GM18868 (cell line): ENCODE data around the gene MDM4.
"Not testable (repeated sequence)": the region's sequence is repeated elsewhere in the genome, so short reads cannot be mapped to it uniquely, and the experiment has no call there.

Source experiments
- ATAC-seq: cut with Tn5 transposase; IDR thresholded peaks from one replicate; pipeline ENCODE4 v1.9.1; 2021; ENCODE audit warnings: mild to moderate bottlenecking, moderate library complexity; ENCODE audit not compliant: unreplicated experiment

Gene MDM4, protein sequence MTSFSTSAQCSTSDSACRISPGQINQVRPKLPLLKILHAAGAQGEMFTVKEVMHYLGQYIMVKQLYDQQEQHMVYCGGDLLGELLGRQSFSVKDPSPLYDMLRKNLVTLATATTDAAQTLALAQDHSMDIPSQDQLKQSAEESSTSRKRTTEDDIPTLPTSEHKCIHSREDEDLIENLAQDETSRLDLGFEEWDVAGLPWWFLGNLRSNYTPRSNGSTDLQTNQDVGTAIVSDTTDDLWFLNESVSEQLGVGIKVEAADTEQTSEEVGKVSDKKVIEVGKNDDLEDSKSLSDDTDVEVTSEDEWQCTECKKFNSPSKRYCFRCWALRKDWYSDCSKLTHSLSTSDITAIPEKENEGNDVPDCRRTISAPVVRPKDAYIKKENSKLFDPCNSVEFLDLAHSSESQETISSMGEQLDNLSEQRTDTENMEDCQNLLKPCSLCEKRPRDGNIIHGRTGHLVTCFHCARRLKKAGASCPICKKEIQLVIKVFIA

DNA sequence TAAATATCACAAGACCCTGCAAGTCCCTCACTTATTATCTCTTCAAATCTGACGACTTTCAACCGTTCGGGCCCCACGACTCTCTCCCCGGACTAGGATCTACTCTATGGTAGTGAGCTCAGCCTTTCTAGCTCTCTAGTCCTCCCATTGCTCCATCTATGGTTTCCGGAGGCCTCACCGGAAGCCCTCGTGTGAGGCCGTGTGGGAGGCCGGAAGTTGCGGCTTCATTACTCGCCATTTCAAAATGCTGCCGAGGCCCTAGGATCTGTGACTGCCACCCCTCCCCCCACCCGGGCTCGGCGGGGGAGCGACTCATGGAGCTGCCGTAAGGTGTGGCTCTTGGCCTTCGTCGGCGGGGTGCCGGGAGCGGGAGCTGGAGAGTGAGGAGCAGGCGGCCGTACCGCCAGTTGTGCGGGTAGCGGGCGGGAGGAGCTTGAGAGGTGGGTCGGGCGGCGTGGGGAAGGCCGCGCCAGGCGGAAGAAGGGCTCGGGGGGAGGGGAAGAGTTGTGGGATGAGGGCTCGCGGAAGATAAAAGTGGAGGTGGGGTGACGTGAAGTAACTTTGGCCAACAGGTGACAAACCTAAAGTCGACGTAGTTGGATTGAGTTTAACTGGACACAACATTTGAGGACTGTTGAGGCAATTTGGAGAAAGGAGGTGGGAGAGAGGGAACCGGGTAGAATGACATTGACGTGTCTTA, at the start of gene MDM4:
MDM4 (plus strand) TSS at position 227 of the 700 bp plus-strand sequence. CDS start 9,113 bp downstream, outside the sequence.
- peak; percentile 82 for ATAC-seq

DNA sequence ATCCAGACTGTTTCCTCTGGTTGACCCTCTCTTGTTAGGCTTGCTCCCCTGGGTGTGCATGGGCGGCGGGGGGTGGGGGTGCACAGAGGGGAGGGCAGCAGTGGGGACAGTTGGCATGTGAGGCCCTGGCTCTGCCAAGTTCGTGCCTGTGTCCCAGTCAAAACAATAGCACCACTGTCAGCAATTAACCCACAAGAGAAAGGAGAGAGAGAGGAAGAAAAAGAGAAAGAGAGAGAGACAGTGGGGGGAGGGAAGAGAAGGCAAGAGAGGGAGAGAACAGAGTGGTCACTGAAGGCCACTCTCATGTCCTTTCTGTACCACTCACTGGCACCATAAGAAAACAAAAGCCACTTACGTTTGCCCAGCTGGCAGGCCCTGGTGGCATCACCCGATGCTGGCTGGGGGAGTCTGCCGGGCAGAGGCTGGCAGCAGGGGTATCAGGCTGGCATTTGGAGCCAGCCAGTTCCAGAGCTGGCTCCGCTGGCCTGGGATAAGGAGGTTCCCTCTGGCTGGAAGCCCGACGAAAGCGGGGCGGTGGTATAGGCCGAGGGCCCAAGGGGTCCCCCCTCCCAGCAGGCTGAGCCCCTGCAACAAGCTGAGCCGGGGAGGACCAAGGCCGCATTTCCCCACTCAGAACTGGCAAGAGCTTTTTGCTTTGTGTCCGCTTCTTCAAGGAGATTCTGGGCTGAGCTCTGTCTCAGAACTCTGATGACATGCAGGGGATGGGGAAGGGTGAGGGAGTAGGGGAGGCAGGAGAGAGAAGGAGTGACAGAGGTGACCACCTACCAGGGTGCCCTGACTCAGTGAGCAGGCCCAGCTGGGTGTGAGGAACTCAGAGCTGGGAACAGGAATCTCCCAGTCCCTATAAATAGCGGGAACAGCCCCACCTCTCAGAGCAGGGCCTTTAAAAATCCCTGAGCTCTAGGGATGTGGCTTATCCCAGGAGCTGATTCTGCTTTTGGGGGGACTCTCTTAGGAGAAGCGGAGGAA, 49.5 kb upstream of the MDM4 start:
- no peak for ATAC-seq

DNA sequence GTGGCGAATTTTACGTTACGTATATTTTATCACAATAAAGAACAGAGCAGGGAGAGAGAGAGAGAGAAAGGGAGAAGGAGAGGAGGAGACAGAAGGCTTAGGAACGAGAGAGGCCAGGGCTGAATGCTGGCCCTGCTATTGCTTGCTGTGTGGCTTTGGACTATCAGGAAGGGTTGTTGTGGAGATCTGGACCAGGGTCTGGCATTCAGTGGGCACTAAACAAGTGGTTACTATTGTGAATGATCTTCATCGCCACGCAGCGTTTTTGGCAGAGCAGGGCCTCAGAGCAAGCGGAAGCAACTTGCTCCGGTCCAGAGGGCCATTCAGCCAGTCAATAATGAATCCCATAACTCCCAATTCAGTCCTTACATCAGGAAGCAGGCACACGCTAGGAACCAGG, 48.0 kb upstream of the MDM4 start:
- ATAC-seq: no peak

DNA sequence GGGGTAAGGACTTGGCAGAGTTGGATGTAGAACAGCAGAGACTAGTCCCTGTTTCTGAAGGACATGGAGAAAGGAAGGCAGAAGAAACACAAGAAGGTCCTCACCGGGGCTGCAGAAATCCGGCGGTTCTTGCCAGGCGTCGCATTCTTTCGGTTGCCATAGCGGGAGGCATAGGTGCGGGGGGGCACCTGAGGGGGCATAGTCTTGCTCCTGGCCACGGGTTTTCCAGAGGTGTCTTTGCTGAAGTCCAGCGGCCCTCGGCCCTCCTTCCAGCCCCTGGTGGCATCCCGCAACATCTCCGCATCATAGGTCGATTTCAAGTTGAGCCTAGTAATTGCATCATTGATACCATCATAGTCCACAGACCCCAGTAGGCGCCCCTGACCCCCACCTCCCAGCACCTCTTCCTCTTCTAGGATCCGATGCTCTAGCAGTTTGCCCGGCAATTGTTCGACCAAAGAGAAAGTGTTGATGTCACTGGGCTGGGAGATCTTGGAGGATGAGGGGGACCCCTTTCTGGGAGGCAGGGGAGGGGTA, 47.4 kb upstream of the MDM4 start:
- no peak for ATAC-seq

DNA sequence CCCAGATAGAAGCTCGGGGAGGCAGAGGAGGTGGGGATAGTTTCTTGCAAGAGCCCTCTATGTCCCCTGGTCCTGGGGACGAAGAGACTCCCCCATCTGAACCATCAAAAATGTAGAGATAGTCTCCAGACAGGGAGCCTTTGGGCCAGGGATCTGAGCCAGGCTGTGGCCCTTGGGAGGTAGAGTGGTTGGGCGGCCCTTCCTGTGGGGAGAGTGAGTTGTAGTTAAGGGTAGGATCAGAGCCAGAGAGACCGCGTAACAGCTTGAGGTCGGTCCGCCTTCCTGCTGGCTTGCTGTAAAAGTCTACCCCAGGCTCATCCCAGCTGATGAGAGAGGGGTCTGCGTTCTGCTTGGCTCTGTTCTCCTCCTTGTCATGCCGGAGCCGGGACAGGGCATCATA, 46.9 kb upstream of the MDM4 start:
- no peak for ATAC-seq

DNA sequence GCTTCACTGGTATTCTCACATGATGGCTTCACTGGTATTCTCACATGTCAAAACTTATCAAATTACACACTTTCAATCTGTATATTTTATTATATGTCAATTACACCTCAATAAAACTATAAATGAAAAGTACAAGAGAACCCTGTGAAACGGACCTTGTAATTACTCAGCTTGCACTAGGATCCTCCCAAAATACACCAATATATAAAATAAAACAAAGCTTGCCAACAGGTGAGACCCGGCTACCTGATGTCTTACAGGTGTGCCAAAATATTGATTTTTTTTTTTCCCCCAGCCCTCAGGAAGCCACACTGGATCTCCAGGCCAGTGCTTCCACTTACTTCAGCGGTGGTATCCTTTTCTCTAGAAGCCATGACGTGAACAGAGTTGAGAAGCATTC, 44.5 kb upstream of the MDM4 start:
- ATAC-seq: no peak

DNA sequence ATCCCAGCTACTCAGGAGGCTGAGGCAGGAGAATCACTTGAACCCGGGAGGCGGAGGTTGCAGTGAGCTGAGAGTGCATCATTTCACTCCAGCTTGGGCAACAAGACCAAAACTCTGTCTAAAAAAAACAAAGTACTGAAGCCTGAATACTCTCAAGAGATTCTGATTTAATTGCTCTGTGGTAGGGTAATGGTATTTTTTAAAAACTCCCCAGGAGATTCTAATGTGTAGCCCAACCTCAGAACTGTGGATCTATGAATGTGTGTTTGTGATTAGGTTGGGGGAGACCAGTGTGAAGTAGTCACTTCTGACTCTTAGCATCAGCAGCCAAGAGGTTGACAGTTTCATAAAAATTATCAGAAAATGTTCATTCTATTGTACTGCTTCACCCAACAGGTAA, 43.5 kb upstream of the MDM4 start:
- no peak for ATAC-seq

DNA sequence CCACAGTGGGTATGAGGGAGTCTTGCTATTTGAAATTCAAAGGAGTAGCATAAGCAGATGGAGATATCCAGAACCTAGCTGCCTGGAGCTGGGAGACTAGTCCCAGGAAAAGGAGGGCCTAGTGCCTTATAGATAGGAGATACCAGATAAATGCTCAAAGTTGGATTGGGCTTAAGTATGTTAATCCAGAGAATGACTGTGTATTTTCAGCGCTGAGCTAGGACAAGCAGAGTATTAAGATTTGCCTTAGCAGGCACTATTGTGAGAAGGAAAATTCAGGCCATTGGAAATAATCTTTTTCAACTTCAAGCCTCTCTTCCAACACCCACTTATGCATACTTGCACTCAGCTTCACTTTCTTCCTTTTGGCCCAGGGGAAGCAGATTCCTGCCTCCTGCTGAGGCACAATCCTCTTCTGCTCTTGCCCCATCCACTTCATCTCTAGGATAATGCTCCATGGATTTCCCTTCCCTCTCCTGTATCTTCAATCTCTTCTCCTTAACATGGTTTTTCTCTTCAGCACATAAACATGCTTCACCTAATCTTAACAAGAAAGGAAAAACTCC, 42.7 kb upstream of the MDM4 start:
- ATAC-seq: no peak

DNA sequence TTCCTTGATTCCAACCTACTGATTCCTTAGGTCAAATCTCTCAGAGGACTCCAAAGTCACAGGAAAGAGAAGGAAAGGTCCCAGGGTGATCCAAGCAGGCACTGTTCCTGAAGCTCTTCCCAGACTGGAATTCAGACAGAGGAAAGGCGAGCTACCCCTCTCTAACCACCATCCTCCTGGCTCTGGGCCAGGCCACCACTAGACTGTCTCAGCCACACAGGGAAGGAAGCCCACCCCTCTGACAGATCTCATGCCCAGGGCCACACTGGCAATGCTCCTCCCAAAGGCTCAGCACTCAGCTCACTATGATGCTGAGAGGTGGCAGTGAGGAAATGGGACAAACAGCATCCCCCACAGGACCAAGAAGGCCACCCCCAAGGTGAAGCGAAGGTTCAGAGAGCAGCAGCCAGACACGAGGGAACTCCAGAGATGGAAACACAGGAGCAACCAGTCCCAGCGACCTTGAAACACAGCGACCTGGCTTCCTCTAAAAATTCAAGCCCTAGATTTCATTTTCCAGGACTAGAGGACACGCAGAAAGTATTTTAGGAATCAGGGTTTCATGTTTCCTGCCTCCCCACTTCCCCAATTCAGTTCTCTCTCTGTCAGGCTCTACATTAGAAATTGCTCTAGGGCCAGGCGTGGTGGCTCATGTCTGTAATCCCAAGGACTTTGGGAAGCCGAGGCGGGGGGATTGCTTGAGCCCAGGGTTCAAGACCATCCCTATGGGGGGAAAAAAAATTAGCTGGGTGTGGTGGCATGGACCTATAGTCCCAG, 40.4 kb upstream of the MDM4 start:
- no peak for ATAC-seq

DNA sequence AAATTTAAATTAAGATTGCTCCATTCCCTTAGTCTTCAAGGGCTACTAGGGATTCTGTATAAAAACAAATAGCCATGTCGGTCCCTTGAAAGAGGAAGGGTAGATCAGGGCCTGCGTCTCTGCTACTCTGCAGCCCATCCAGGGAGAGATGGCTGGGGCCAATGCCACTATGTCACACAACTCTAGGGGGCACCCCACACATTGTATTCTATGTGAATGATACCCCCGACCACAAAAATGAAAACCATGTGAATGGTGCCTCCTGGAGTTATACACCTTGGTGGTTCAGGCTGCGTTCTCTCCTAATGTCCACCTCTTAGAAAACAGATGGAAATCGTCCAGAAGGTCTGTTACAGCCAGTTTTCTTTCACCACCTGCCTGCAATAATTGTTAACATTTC, 39.6 kb upstream of the MDM4 start:
- ATAC-seq: no peak

DNA sequence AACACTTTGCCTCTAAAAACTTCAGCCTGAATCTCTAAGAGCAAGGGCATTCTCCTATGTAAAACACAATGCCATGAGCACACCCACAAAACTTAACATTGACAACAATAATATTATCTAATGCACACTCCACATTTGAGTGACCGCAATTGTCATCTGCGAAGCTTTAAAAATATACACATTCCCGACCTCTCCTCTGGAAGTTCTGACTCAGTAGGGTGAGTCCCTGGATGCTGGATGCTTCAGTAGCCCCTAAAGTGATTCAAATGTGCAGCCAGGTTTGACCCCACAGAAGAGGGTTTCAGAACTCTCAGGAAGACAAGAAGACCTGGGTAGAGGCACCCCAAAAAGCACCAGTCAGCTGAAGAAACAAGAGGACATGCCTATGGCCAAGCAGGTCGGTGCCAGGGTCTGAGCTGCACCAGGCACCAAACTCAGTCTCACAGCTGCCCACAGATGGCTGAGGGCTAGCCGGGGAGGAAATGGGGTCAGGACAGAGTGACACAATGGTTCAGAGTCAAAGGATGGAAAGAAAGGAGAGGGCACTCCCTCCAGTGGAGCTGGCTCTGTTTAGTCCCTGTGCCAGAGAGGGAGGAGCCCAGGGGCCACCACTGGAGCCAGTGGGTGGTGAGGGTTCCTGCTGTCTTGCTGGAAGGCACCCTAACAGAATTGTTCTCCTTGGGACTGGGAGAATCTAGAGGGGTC, 39.0 kb upstream of the MDM4 start:
- ATAC-seq: no peak

DNA sequence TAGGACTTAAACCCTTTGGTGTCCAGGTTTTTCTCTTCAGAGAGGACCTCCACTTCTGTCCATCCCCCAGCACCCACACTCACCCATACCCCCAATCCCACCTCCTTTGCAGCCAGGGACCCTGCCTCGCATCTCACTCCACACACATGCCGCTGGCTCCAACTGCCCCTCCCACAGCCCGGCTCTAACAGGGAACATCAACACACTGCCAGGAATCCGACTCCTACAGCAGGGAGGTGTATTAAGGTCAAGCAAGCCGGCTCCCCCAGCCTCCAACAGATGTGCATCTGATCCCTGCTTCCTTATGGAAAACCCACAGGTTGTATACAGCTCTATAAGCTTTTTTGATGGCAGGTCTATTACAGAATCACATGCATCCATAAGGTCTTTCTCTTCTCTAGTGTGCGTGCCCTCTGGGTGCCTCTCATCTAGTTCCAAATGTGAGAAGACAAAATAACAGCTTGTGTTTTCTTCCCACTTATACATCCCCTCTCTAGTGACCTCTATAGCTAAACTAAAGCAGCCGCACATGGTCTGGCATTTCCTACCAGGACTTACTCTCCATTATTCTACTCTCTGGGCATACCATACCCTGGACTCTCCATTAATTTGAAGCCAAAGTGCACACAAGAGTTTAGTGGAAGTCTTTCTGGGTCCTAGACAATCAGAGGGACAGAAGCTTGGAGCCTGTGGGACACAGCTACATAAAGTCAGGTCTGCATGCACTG, 37.9 kb upstream of the MDM4 start:
- ATAC-seq: no peak

DNA sequence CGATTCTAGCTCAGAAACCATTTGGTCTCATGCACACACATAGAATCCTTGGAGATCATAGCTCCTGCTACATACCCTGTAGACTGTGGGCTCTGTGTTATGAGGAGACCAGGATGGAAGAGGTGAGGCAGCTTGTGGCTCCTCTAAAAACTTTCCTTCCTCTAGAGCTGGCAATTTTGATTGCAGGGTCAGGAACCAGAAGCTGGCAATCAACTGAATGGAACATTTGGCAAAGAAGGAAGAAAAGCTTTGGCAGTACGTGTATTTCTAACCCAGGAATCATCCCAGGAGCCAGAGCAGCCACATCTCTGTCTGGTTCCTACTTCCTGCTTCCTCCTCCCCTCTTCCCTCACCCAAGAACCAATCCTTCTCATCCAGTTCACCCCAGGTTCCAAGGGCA, 37.3 kb upstream of the MDM4 start:
- no peak for ATAC-seq

DNA sequence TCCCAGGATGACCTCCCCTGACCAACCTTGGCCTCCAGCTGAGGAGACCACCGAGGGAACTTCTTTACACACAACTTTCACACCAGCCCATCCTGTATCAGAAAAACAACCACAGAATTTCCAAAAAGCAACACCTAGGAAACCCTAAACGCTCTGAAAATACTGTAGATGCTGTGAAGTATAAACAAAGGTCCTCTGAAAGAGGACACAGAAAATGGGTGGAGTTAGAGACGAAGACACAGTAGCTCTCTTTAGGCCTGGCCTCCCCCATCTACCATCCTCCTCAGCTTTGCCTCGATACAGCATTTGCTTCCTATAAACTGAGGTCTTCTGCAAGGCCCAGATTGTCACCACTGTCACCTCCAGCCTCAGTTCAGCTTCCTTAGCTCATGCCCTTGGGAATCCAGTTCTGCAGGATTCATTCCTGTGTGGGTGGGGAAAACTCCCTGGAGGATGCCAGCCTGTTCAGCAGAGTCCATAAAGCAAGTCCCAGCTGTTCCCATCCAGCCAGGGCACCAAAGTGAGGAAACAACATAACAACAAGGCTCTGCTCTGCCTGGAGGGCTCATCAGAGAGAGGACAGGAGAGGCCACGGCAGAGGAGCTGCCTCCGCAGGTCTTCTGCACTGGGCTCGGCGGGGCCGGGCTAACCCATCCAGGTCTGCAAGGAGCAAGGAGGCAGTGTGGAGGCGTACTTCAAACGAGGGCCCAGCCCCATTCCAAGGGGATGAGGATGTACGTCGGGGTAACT, 36.6 kb upstream of the MDM4 start:
- ATAC-seq: no peak

DNA sequence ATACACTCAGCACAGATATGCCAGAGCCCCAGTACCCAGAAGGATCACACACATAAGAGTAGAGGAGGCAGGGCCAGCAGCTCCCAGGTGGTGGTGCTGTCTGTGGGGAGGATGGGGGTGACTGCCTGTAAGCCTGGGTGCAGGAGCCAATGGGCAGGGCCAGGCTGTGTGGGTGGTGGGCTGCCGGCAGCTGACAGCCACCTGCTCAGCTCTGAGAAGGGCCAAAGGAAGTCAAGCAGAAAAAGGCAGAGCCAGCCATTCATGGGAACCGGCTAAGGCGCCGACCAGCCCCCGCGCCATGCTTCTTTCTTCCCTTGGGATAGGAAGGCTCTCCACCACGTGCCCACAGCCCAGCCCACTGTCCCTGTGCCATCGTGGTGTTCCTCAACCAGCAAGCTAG, 35.7 kb upstream of the MDM4 start:
- ATAC-seq: peak; percentile 86

DNA sequence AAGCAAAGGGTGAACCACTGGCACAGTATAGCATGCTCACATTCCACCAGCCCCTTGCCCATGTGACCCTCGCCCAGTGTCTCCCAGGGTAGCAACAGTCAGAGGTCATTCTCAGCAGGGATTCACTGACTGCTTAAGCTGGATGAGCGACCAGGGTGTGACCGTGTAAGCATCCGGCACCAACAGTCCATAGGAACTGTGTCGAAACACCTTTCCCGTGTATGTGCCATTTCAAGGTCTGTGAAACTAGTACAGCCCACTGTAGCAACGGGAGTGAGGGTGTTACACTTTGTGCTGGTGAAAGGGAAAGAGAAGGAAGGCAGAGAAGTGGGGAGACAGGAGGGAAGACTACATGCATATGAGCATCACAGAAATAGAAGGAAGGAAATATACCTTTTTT, 32.4 kb upstream of the MDM4 start:
- ATAC-seq: no peak

DNA sequence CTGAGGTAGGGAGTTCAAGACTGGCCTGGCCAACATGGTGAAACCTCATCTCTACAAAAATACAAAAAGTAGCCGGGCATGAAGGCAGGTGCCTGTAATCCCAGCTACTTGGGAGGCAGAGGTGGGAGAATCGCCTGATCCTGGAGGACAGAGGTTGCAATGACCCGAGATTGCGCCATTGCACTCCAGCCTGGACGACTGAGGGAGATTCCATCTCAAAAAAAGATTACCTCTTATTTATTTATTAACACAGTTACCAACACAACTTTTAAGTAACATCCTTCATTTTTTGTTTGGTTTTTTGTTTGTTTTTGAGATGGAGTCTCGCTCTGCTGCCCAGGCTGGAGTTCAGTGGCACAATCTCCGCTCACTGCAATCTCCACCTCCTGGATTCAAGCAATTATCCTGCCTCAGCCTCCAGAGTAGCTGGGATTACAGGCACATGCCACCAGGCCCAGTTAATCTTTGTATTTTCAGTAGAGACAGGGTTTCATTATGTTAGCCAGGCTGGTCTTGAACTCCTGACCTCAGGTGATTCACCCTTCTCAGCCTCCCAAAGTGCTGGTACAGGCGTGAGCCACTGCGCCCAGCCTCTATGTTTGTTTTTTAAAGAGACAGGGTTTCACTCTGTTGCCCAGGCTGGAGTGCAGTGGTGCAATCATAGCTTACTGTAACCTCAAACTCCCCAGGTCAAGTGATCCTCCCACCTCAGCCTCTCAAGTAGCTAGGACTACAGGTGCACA, 29.5 kb upstream of the MDM4 start:
- ATAC-seq: not testable (repeated sequence)
